Neural cell (in vitro differentiated cells): ENCODE measurements around the gene PIGT. TPM values are rescaled to one million over a fixed set of nuclear protein-coding genes. Genes with fewer than 3 reads are reported as not detected.

ENCODE experiments used
- H2AFZ ChIP-seq: fragments of 200-600, 300-800 bp; sonication (generic), shearing (Covaris generic); 2 replicates; pipeline ENCODE4 v1.6.0; 2014; ENCODE audit warnings: low read depth, mild to moderate bottlenecking, antibody characterized with exemption, low read length, moderate library complexity
- H3F3A ChIP-seq: fragments of 200-600 bp; shearing (Covaris generic); 2 replicates; pipeline ENCODE4 v1.6.1; 2016; ENCODE audit warnings: mild to moderate bottlenecking, moderate library complexity, mixed read lengths, antibody characterized with exemption, low read length; ENCODE audit not compliant: insufficient read depth, poor library complexity, severe bottlenecking
- H3K27ac ChIP-seq: fragments of 200-600, 300-800 bp; sonication (generic), shearing (Covaris generic); 2 replicates; pipeline ENCODE4 v1.5.1; 2014; ENCODE audit warnings: mild to moderate bottlenecking, low read length, moderate library complexity
- H3K27me3 ChIP-seq: fragments of 300-800, 200-600 bp; sonication (generic), shearing (Covaris generic); 2 replicates; pipeline ENCODE4 v1.6.0; 2014; ENCODE audit warnings: mild to moderate bottlenecking, low read depth, low read length, moderate library complexity; ENCODE audit not compliant: insufficient read depth
- H3K36me3 ChIP-seq: fragments of 300-800, 200-600 bp; sonication (generic), shearing (Covaris generic); 2 replicates; pipeline ENCODE4 v1.5.1; 2014; ENCODE audit warnings: mild to moderate bottlenecking, antibody characterized with exemption, low read length, moderate library complexity; ENCODE audit not compliant: insufficient read depth
- H3K4me2 ChIP-seq: fragments of 300-800, 200-600 bp; sonication (generic), shearing (Covaris generic); 2 replicates; pipeline ENCODE4 v1.6.0; 2014; ENCODE audit warnings: mild to moderate bottlenecking, low read length
- H3K4me3 ChIP-seq: fragments of 300-800, 200-600 bp; sonication (generic), shearing (Covaris generic); 2 replicates; pipeline ENCODE4 v1.5.1; 2014; ENCODE audit warnings: mild to moderate bottlenecking, low read length, moderate library complexity
- H3K79me2 ChIP-seq: fragments of 200-600 bp; shearing (Covaris generic); replicated peaks from 2 replicates; pipeline ENCODE4 v1.6.0; 2014; ENCODE audit warnings: mild to moderate bottlenecking, low read length, moderate library complexity; ENCODE audit not compliant: insufficient read depth
- H3K9ac ChIP-seq: fragments of 300-800, 200-600 bp; sonication (generic), shearing (Covaris generic); 2 replicates; pipeline ENCODE4 v1.6.1; 2016; ENCODE audit warnings: mild to moderate bottlenecking, low read length, mixed read lengths
- H3K9me2 ChIP-seq: fragments of 200-600 bp; shearing (Covaris generic); 2 replicates; pipeline ENCODE4 v1.6.1; 2016; ENCODE audit warnings: mild to moderate bottlenecking, low read length, mixed read lengths; ENCODE audit not compliant: insufficient read depth
- H3K9me3 ChIP-seq: fragments of 200-600, 300-800 bp; sonication (generic), shearing (Covaris generic); 2 replicates; pipeline ENCODE4 v1.6.1; 2016; ENCODE audit warnings: mild to moderate bottlenecking, mixed run types, low read length, moderate library complexity, mixed read lengths
- H4K20me1 ChIP-seq: fragments of 200-600 bp; shearing (Covaris generic); 2 replicates; pipeline ENCODE4 v1.6.1; 2016; ENCODE audit warnings: mild to moderate bottlenecking, mixed run types; ENCODE audit not compliant: insufficient read depth
- EP300 ChIP-seq: fragments of 450-650 bp; conservative IDR thresholded peaks from 2 replicates; pipeline ENCODE4 v1.6.1; 2014; ENCODE audit warnings: antibody characterized with exemption, mild to moderate bottlenecking, moderate library complexity; ENCODE audit not compliant: poor library complexity, severe bottlenecking
- EZH2 ChIP-seq: fragments of 200-600, 300-800 bp; shearing (Covaris generic), sonication (generic); IDR thresholded peaks from 2 replicates; pipeline ENCODE4 v1.6.1; 2014; ENCODE audit warnings: antibody characterized with exemption, low read length, borderline replicate concordance, mild to moderate bottlenecking; ENCODE audit not compliant: insufficient read depth, poor library complexity, severe bottlenecking
- MXI1 ChIP-seq: fragments of 450-650 bp; conservative IDR thresholded peaks from 2 replicates; pipeline ENCODE4 v1.6.1; 2014; ENCODE audit warnings: antibody characterized with exemption, mild to moderate bottlenecking; ENCODE audit not compliant: poor library complexity, severe bottlenecking
- POLR2AphosphoS5 ChIP-seq: IDR thresholded peaks from 2 replicates; pipeline ENCODE4 v1.6.1; 2012
- RAD21 ChIP-seq: fragments of 450-650 bp; conservative IDR thresholded peaks from 2 replicates; pipeline ENCODE4 v1.6.1; 2014; ENCODE audit warnings: antibody characterized with exemption, mild to moderate bottlenecking, moderate library complexity
- SMC3 ChIP-seq: fragments of 450-650 bp; conservative IDR thresholded peaks from 2 replicates; pipeline ENCODE4 v1.6.1; 2014; ENCODE audit warnings: antibody characterized with exemption, mild to moderate bottlenecking, moderate library complexity; ENCODE audit not compliant: poor library complexity
- TAF1 ChIP-seq: IDR thresholded peaks from 2 replicates; pipeline ENCODE4 v1.6.1; 2012; ENCODE audit warnings: low read depth
- polyA plus RNA-seq: library from polyadenylated mRNA; depleted of rRNA; stranded (reverse); fragments of >200 nt; gene quantifications from 2 replicates; pipeline ENCODE4 v1.2.3, GENCODE V29; 2014
- TF ChIP-seq, protein P1 (sequence below): fragments of 450-650 bp; IDR thresholded peaks from 2 replicates; pipeline ENCODE4 v1.5.1; 2014; ENCODE audit warnings: antibody characterized with exemption, mild to moderate bottlenecking, moderate library complexity; ENCODE audit not compliant: poor library complexity, severe bottlenecking
- TF ChIP-seq, protein P2 (sequence below): IDR thresholded peaks from 2 replicates; pipeline ENCODE4 v1.6.1; 2012; ENCODE audit warnings: borderline replicate concordance

PIGT gene
- polyA plus RNA-seq, 1 donor from 2014 or later: 24.3 TPM

DNA sequence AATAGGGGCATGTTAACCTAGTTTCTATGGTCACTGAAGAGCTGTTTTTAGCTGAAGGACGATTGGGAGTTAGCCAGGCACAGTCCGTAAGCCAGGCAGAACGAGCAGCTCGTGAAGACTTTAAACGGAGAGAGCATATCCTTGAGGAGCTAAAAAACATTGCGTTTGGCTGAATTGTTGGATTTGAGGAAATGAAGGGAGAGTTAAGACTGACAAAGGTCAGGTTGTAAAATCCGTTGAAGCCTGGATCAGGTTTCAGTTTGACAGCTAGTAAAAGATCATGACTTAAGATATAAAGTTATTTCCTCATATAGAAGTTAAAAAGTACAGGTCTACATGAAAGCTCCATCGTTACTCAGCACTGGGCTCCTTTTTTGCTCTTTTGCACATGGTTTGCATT is 5.1 kb upstream of the PIGT start:
- Histone ChIP-seq H3K4me2 (no peak overlapping the region), H3K27me3 (peaks cover 12% of the 10 kb centered on the region), H3K27ac (no peak overlapping the region), H3K4me3 (no peak overlapping the region), H2AFZ (no peak overlapping the region), H3K9me3 (no peaks in the 10 kb centered on the region), H3F3A (no peaks in the 10 kb centered on the region), H3K9me2 (no peaks in the 10 kb centered on the region), H3K9ac (no peak overlapping the region), H3K79me2 (no peaks in the 10 kb centered on the region), H3K36me3 (no peaks in the 10 kb centered on the region), H4K20me1 (no peaks in the 10 kb centered on the region)
- no peak for TF ChIP-seq POLR2AphosphoS5
- no peak for TF ChIP-seq MXI1
- TF ChIP-seq TAF1: no peak
- no peak for TF ChIP-seq EZH2
- no peak for TF ChIP-seq RAD21
- TF ChIP-seq, protein P1, sequence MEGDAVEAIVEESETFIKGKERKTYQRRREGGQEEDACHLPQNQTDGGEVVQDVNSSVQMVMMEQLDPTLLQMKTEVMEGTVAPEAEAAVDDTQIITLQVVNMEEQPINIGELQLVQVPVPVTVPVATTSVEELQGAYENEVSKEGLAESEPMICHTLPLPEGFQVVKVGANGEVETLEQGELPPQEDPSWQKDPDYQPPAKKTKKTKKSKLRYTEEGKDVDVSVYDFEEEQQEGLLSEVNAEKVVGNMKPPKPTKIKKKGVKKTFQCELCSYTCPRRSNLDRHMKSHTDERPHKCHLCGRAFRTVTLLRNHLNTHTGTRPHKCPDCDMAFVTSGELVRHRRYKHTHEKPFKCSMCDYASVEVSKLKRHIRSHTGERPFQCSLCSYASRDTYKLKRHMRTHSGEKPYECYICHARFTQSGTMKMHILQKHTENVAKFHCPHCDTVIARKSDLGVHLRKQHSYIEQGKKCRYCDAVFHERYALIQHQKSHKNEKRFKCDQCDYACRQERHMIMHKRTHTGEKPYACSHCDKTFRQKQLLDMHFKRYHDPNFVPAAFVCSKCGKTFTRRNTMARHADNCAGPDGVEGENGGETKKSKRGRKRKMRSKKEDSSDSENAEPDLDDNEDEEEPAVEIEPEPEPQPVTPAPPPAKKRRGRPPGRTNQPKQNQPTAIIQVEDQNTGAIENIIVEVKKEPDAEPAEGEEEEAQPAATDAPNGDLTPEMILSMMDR: no peak
- TF ChIP-seq, protein P2, sequence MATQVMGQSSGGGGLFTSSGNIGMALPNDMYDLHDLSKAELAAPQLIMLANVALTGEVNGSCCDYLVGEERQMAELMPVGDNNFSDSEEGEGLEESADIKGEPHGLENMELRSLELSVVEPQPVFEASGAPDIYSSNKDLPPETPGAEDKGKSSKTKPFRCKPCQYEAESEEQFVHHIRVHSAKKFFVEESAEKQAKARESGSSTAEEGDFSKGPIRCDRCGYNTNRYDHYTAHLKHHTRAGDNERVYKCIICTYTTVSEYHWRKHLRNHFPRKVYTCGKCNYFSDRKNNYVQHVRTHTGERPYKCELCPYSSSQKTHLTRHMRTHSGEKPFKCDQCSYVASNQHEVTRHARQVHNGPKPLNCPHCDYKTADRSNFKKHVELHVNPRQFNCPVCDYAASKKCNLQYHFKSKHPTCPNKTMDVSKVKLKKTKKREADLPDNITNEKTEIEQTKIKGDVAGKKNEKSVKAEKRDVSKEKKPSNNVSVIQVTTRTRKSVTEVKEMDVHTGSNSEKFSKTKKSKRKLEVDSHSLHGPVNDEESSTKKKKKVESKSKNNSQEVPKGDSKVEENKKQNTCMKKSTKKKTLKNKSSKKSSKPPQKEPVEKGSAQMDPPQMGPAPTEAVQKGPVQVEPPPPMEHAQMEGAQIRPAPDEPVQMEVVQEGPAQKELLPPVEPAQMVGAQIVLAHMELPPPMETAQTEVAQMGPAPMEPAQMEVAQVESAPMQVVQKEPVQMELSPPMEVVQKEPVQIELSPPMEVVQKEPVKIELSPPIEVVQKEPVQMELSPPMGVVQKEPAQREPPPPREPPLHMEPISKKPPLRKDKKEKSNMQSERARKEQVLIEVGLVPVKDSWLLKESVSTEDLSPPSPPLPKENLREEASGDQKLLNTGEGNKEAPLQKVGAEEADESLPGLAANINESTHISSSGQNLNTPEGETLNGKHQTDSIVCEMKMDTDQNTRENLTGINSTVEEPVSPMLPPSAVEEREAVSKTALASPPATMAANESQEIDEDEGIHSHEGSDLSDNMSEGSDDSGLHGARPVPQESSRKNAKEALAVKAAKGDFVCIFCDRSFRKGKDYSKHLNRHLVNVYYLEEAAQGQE: no peak
- no peak for TF ChIP-seq EP300
- TF ChIP-seq SMC3: no peak

DNA sequence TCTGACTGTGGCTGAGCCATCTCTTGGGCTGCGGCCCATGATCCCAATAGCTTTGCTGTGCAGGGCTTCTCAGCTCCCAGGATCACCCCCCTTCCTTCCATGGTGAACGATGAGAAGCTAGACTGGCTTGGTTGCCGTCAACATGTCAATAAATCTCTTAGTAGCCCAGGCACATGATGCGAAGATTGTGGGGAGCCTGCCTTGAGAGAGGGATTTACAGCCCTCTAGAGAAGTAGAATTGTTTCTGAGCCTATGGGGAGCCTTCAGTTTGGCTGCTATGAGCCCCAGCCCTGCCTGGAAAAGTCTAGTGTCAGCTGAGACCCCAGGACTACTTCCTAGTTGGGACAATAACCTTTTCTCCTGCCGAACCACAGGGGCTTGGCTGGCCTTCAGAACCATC is 3.3 kb upstream of the PIGT start:
- Histone ChIP-seq H3K4me3 (no peak overlapping the region), H3K27me3 (no peaks in the 10 kb centered on the region), H3K9me2 (no peaks in the 10 kb centered on the region), H3K4me2 (no peak overlapping the region), H3K9me3 (no peaks in the 10 kb centered on the region), H3K36me3 (no peaks in the 10 kb centered on the region), H3F3A (no peaks in the 10 kb centered on the region), H3K79me2 (peaks cover 9% of the 10 kb centered on the region), H2AFZ (no peak overlapping the region), H3K9ac (no peak overlapping the region), H4K20me1 (no peaks in the 10 kb centered on the region), H3K27ac (no peak overlapping the region)
- no peak for TF ChIP-seq SMC3
- TF ChIP-seq MXI1: no peak
- TF ChIP-seq, protein P1: no peak
- TF ChIP-seq, protein P2: no peak
- no peak for TF ChIP-seq TAF1
- no peak for TF ChIP-seq RAD21
- no peak for TF ChIP-seq EZH2
- TF ChIP-seq EP300: no peak
- no peak for TF ChIP-seq POLR2AphosphoS5
